A673 (cell line): ENCODE data around the gene ABT1. TPM values are rescaled to one million over a fixed set of nuclear protein-coding genes. Genes with fewer than 3 reads are reported as not detected.

ENCODE experiments used
- BruUV-seq: library from RNA; stranded (reverse); fragments of 400-500 nt; replicated peaks from 2 replicates; lab custom pipeline; 2021; lab: Mats Ljungman, UMichigan
- CTCF ChIA-PET: fragments of 300-600 bp; sonication (Branson Sonifier 250); formaldehyde crosslinking; loops from one replicate; lab custom pipeline; 2022; ENCODE audit warnings: antibody characterized with exemption; lab: Charles Lee
- POLR2A ChIA-PET: fragments of 300-600 bp; sonication (Branson Sonifier 250); formaldehyde crosslinking; loops from one replicate; lab custom pipeline; 2022; ENCODE audit warnings: antibody characterized with exemption; ENCODE audit not compliant: low non-redundant PET; lab: Charles Lee
- DNase-seq: peaks from one replicate; pipeline ENCODE4 v3.0.0-alpha.2; 2015; ENCODE audit warnings: low spot score
- H3K27ac ChIP-seq: fragments of 200-600 bp; sonication (generic); 2 replicates; pipeline ENCODE4 v1.5.1; 2016; ENCODE audit warnings: mixed run types, low read depth, mild to moderate bottlenecking, mixed read lengths, antibody characterized with exemption, low read length; ENCODE audit not compliant: poor library complexity, severe bottlenecking
- H3K27me3 ChIP-seq: fragments of 200-600 bp; sonication (generic); replicated peaks from 2 replicates; pipeline ENCODE4 v1.6.1; 2017; ENCODE audit warnings: mixed run types, low read depth, mild to moderate bottlenecking, mixed read lengths, antibody characterized with exemption, low read length; ENCODE audit not compliant: insufficient read depth, poor library complexity
- H3K36me3 ChIP-seq: fragments of 200-600 bp; sonication (generic); 2 replicates; pipeline ENCODE4 v1.6.1; 2016; ENCODE audit warnings: mixed run types, mild to moderate bottlenecking, mixed read lengths, antibody characterized with exemption, low read length; ENCODE audit not compliant: insufficient read depth, poor library complexity, severe bottlenecking
- H3K4me1 ChIP-seq: fragments of 200-600 bp; sonication (generic); 2 replicates; pipeline ENCODE4 v1.6.1; 2017; ENCODE audit warnings: mixed run types, mild to moderate bottlenecking, mixed read lengths, antibody characterized with exemption, low read length; ENCODE audit not compliant: insufficient read depth, poor library complexity, severe bottlenecking
- H3K4me3 ChIP-seq: fragments of 200-600 bp; sonication (generic); 2 replicates; pipeline ENCODE4 v1.5.1; 2016; ENCODE audit warnings: low read depth, mixed run types, mild to moderate bottlenecking, mixed read lengths, low read length; ENCODE audit not compliant: poor library complexity, severe bottlenecking
- H3K9me3 ChIP-seq: fragments of 200-600 bp; sonication (generic); 2 replicates; pipeline ENCODE4 v1.6.1; 2016; ENCODE audit warnings: mixed run types, low read depth, mild to moderate bottlenecking, mixed read lengths, antibody characterized with exemption, low read length; ENCODE audit not compliant: poor library complexity, severe bottlenecking
- EZH2 ChIP-seq: fragments of 200-600 bp; sonication (generic); IDR thresholded peaks from 2 replicates; pipeline ENCODE4 v1.6.1; 2017; ENCODE audit warnings: borderline replicate concordance, low read depth, mild to moderate bottlenecking, mixed read lengths, antibody characterized with exemption, low read length; ENCODE audit not compliant: poor library complexity, severe bottlenecking
- intact Hi-C: fragments of 100-400 bp; cut with micrococcal nuclease; formaldehyde crosslinking; loops from one replicate; pipeline ENCODE4 v1.10.0; 2022; ENCODE audit not compliant: unreplicated experiment
- total RNA-seq: library from RNA; stranded (reverse); gene quantifications from 2 replicates; pipeline ENCODE4 v1.2.3, GENCODE V29; 2021
- TF ChIP-seq, protein P1 (sequence below): fragments of 300-800, 200-600 bp; sonication (generic); conservative IDR thresholded peaks from 2 replicates; pipeline ENCODE4 v1.5.1; 2017; ENCODE audit warnings: low read depth, mild to moderate bottlenecking, antibody characterized with exemption, low read length, moderate library complexity, mixed read lengths

The ABT1 gene
- total RNA-seq, 1 experiment from 2014 or later, result 18.1 TPM

GRCh38 chr6:26598267-26598666, 1.5 kb downstream of the ABT1 start:
- ChIA-PET POLR2A (no interaction called here), CTCF (no interaction called here)
- intact Hi-C loops, result no loop called here
- TF ChIP-seq EZH2, result no peak
- TF ChIP-seq, protein P1, sequence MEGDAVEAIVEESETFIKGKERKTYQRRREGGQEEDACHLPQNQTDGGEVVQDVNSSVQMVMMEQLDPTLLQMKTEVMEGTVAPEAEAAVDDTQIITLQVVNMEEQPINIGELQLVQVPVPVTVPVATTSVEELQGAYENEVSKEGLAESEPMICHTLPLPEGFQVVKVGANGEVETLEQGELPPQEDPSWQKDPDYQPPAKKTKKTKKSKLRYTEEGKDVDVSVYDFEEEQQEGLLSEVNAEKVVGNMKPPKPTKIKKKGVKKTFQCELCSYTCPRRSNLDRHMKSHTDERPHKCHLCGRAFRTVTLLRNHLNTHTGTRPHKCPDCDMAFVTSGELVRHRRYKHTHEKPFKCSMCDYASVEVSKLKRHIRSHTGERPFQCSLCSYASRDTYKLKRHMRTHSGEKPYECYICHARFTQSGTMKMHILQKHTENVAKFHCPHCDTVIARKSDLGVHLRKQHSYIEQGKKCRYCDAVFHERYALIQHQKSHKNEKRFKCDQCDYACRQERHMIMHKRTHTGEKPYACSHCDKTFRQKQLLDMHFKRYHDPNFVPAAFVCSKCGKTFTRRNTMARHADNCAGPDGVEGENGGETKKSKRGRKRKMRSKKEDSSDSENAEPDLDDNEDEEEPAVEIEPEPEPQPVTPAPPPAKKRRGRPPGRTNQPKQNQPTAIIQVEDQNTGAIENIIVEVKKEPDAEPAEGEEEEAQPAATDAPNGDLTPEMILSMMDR, result no peak
- BruUV-seq, result no TSS peak
- H3K27me3 ChIP-seq, result no peaks in the 10 kb centered on the region
- H3K4me1 ChIP-seq, result peaks cover 7% of the 10 kb centered on the region
- H3K4me3 ChIP-seq, result no peak overlapping the region
- no peaks in the 10 kb centered on the region for H3K9me3 ChIP-seq
- peaks cover 13% of the 10 kb centered on the region for H3K36me3 ChIP-seq
- DNase-seq, result no peak
- no peak overlapping the region for H3K27ac ChIP-seq

DNA sequence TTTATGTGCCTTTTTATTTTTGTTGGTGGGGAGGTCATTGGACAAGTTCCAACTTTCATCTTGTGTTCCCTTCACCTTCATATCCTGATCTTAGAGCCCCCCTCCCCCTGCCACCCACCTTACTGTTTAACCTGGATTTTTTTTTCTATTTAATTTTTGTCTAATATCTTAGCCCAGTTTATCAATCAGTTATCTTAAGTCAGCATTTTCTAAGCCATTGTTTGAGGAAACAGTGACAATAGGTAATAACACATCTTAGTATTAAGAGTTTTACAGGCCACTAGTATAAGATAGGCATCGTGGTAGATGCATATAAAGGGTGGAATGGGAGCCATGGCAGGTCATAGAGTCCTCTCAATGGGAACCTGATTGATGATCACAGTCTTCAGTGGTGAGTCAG, 2.4 kb downstream of the ABT1 start:
- intact Hi-C loops, result no loop called here
- Histone ChIP-seq H3K9me3 (no peaks in the 10 kb centered on the region), H3K27me3 (no peaks in the 10 kb centered on the region), H3K36me3 (peaks cover 13% of the 10 kb centered on the region), H3K27ac (no peak overlapping the region), H3K4me3 (no peak overlapping the region), H3K4me1 (peaks cover 7% of the 10 kb centered on the region)
- BruUV-seq, result no TSS peak
- no peak for TF ChIP-seq EZH2
- TF ChIP-seq, protein P1, result no peak
- ChIA-PET CTCF (no interaction called here), POLR2A (no interaction called here)
- DNase-seq, result no peak

DNA sequence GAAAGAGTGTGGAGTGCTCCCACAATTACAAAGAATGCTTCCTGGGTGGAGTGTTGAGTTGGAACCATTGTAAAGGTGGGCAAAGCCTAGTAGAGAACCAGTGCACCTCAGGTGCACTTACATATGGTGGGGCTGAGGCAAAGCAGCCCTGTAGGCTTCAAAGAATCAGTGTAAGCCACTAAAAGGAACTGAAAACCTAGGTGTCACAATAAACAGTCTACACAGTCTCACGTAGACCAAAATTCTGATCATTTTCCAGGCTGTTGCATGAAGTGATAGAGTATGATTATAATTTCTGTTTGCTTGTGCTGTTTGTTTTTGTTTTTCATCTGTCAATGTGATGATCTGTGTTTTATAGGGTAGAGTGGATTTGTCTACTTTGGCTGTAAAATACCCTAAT, 2.8 kb downstream of the ABT1 start:
- peaks cover 7% of the 10 kb centered on the region for H3K4me1 ChIP-seq
- intact Hi-C loops, result no loop called here

More for the DNA sequence above, 2.8 kb downstream of the ABT1 start:
- Histone ChIP-seq H3K27me3 (no peaks in the 10 kb centered on the region), H3K4me3 (no peak overlapping the region), H3K27ac (no peak overlapping the region), H3K36me3 (peaks cover 13% of the 10 kb centered on the region), H3K9me3 (no peaks in the 10 kb centered on the region)
- BruUV-seq, result no TSS peak
- TF ChIP-seq EZH2, result no peak
- TF ChIP-seq, protein P1, result no peak
- CTCF ChIA-PET, result no interaction called here
- DNase-seq, result no peak
- POLR2A ChIA-PET, result no interaction called here
